ENCODE results near the gene PTRH1. TPM values are rescaled to one million over a fixed set of nuclear protein-coding genes. Genes with fewer than 3 reads are reported as not detected.

Gene PTRH1, protein sequence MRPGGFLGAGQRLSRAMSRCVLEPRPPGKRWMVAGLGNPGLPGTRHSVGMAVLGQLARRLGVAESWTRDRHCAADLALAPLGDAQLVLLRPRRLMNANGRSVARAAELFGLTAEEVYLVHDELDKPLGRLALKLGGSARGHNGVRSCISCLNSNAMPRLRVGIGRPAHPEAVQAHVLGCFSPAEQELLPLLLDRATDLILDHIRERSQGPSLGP
- polyA plus RNA-seq (2013, experiment 1 of 2) = 4.0 TPM
- 3.8 TPM for polyA plus RNA-seq (2013, experiment 2 of 2)

DNA sequence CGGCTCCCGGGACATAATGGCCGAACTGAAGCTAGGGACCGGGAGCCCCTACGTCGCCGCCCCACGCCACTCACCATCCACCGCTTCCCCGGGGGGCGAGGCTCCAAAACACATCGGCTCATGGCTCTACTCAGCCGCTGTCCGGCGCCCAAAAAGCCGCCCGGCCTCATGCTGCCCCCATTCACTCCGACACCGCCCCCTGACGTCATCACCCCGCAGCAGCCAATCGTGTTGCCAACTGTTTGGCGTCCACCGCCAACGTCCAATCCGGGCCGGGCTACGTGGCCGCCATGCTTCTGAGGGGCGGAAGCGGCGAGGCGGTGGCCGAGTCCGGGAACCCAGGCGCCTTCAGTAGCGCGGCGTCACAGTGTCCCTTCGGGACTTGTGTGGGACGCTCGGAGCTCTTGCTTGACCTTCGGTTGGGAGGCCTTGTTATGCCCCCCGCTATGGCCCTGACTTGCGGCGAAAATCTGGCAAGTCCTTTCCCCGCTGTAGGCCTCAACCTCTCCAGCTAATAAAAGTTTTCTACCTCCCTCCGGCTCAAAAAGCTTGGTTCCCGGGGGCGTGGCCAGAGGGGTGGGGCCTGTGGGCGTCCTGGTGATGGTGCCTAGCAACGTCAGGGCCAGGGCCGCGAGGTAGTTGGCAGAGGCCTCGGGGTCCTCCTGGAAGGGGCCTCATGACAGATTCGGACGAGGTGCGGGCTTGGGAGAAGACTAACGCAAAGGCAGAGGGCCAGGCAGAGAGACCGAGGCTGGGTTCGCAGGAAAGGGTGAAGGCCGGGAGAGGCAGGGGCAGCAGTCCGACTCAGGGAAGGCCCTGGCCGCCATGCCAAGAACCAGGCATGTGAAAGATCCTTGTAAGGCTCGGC is at the start of gene PTRH1, which contains the start of gene TTC16:
Gene PTRH1, minus strand, starts transcription at position 194 of the 868 bp plus-strand sequence. Its CDS starts 24 bp downstream, at position 170.
Gene TTC16, plus strand, starts transcription at position 610 of the 868 bp plus-strand sequence. Its CDS starts 67 bp downstream, at position 677.
- Histone ChIP-seq H3K36me3 (replicated peaks in 1 of 2; ENCODE audit: control insufficient read depth in 2 of 2, insufficient read depth in 2 of 2, low read length in 2 of 2) (no peaks in the 10 kb centered on the region), H2AFZ (ENCODE audit: low read length) (peak within 1 kb of the TSS; percentile 95), H2BK5ac (ENCODE audit: low read length) (no peak within 1 kb of the TSS), H3K79me1 (ENCODE audit: low read depth, low read length) (peaks cover 4% of the 10 kb centered on the region), H2BK120ac (ENCODE audit: low read depth, low read length) (no peak within 1 kb of the TSS), H2BK12ac (ENCODE audit: low read length) (no peak within 1 kb of the TSS), H4K8ac (ENCODE audit: low read depth, low read length) (no peak within 1 kb of the TSS), H3K14ac (ENCODE audit: low read length) (peak within 1 kb of the TSS; percentile 56), H2BK15ac (ENCODE audit: low read length) (peak within 1 kb of the TSS; percentile 20), H3K4ac (ENCODE audit: low read length) (no peak within 1 kb of the TSS), H3K9me3 (replicated peaks in 1 of 2; ENCODE audit: control insufficient read depth in 2 of 2, insufficient read depth in 1 of 2, low read depth in 1 of 2, low read length in 2 of 2) (no peaks in the 10 kb centered on the region), H3K23ac (ENCODE audit: low read depth, low read length, poor library complexity) (peak within 1 kb of the TSS; percentile 75), H3K4me2 (ENCODE audit: insufficient read depth, low read length, poor library complexity, severe bottlenecking) (peak within 1 kb of the TSS; percentile 93), H3K27ac (replicated peaks; ENCODE audit: low read length) (no peak within 1 kb of the TSS), H3K4me1 (ENCODE audit: control insufficient read depth in 2 of 2, insufficient read depth in 1 of 2, low read depth in 1 of 2, low read length in 2 of 2) (peaks cover 6 to 28% of the 10 kb centered on the region in 2 donors), H3K18ac (ENCODE audit: low read length) (peak within 1 kb of the TSS; percentile 85), H3K9ac (ENCODE audit: low read depth, low read length, poor library complexity) (peak within 1 kb of the TSS; percentile 83), H3K4me3 (ENCODE audit: low read length in 2 of 2) (peak within 1 kb of the TSS; percentile 69 to 85), H3K27me3 (ENCODE audit: control insufficient read depth in 3 of 3, insufficient read depth in 3 of 3, low read depth in 1 of 3, low read length in 3 of 3) (peaks cover 0 to 10% (median 0%) of the 10 kb centered on the region in 3 experiments), H2AK5ac (ENCODE audit: low read depth, low read length) (peak within 1 kb of the TSS; percentile 90), H4K91ac (ENCODE audit: low read depth, low read length, poor library complexity) (no peak within 1 kb of the TSS)
- no CpG with 5 or more reads among the region's 65 CpGs for WGBS, 2 donors (ENCODE audit: extremely low coverage in 2 of 2, insufficient read length in 2 of 2, insufficient replicate concordance in 1 of 2)
- peak; percentile 95 for DNase-seq (ENCODE audit: low spot score)

DNA sequence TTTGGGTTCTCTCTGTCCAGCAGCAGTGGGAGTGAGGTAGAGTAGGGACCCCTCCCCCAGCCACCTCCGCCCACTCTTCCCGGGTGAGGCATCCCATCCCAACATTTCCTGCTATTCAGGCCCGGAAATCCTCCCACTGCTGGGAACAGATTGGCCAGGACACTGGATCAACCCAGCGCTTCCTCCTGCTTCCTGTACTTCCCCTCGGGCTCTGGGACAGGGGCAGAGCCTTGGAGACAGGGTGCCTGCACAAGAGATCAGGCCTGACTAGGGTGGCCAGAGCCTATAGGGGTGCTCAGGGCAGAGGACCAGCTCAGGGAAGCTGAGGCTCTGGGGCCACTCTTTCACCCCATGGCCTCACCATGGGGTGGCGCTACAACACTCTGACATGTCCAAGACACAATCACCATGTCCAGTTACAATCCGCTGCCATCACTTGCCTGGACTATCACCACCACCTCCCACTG is 48.5 kb upstream of the PTRH1 start:
- Histone ChIP-seq H3K4me1 (ENCODE audit: control insufficient read depth in 2 of 2, insufficient read depth in 1 of 2, low read depth in 1 of 2, low read length in 2 of 2) (peaks cover 18 to 19% of the 10 kb centered on the region in 2 donors), H4K91ac (ENCODE audit: low read depth, low read length, poor library complexity) (no peak overlapping the region), H3K27ac (replicated peaks; ENCODE audit: low read length) (no peak overlapping the region), H3K4me2 (ENCODE audit: insufficient read depth, low read length, poor library complexity, severe bottlenecking) (no peak overlapping the region), H3K9ac (ENCODE audit: low read depth, low read length, poor library complexity) (no peak overlapping the region), H3K27me3 (ENCODE audit: control insufficient read depth in 3 of 3, insufficient read depth in 3 of 3, low read depth in 1 of 3, low read length in 3 of 3) (peaks cover 0 to 23% (median 0%) of the 10 kb centered on the region in 3 experiments), H3K4ac (ENCODE audit: low read length) (no peak overlapping the region), H3K18ac (ENCODE audit: low read length) (peak overlapping the region; percentile 31), H2AK5ac (ENCODE audit: low read depth, low read length) (no peak overlapping the region), H2BK5ac (ENCODE audit: low read length) (no peak overlapping the region), H3K79me1 (ENCODE audit: low read depth, low read length) (no peaks in the 10 kb centered on the region), H3K4me3 (ENCODE audit: low read length in 2 of 2) (no peak overlapping the region), H2BK120ac (ENCODE audit: low read depth, low read length) (no peak overlapping the region), H4K8ac (ENCODE audit: low read depth, low read length) (no peak overlapping the region), H3K23ac (ENCODE audit: low read depth, low read length, poor library complexity) (no peak overlapping the region), H3K14ac (ENCODE audit: low read length) (no peak overlapping the region), H2BK12ac (ENCODE audit: low read length) (no peak overlapping the region), H3K36me3 (replicated peaks in 1 of 2; ENCODE audit: control insufficient read depth in 2 of 2, insufficient read depth in 2 of 2, low read length in 2 of 2) (no peaks in the 10 kb centered on the region), H3K9me3 (replicated peaks in 1 of 2; ENCODE audit: control insufficient read depth in 2 of 2, insufficient read depth in 1 of 2, low read depth in 1 of 2, low read length in 2 of 2) (no peaks in the 10 kb centered on the region), H2BK15ac (ENCODE audit: low read length) (peak overlapping the region; percentile 41), H2AFZ (ENCODE audit: low read length) (no peak overlapping the region)
- DNase-seq (ENCODE audit: low spot score) = peak; percentile 35
- WGBS, 2 donors (ENCODE audit: extremely low coverage in 2 of 2, insufficient read length in 2 of 2, insufficient replicate concordance in 1 of 2) = no CpG with 5 or more reads among the region's 7 CpGs

DNA sequence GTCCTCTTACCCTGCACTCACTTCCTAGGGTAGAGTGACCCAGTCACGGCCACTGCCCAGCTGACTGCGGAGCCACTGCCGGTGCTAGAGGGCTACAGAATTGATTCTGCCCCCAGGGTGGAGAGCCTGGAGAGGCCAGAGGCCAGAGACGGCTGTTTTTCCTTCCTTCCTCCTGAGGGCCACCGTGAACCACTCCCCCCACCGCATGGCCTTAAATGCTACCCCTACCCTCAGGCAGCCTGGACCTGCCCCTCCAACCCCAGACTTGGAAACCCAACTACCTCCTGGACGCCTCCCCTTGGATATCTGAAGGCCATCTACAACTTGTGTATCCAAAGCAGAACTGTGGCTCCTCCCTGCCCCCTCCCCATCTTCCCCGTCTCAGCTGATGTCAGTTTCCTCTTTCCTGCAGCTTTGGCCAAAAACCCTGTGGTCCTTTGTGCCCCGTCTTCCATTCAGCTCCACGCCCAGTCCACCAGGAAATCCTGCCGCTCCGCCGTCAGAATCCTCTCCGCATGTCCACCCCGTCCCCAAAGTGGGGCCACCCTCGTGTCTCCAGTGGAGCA is 46.7 kb upstream of the PTRH1 start:
- H3K9ac ChIP-seq (ENCODE audit: low read depth, low read length, poor library complexity) = no peak overlapping the region
- no peak overlapping the region for H3K27ac ChIP-seq (replicated peaks; ENCODE audit: low read length)
- H3K18ac ChIP-seq (ENCODE audit: low read length) = peak overlapping the region; percentile 87
- peak overlapping the region; percentile 57 for H2BK5ac ChIP-seq (ENCODE audit: low read length)
- H3K36me3 ChIP-seq (replicated peaks in 1 of 2; ENCODE audit: control insufficient read depth in 2 of 2, insufficient read depth in 2 of 2, low read length in 2 of 2) = no peaks in the 10 kb centered on the region
- H2BK12ac ChIP-seq (ENCODE audit: low read length) = no peak overlapping the region
- no peak overlapping the region for H2BK120ac ChIP-seq (ENCODE audit: low read depth, low read length)
- no CpG with 5 or more reads among the region's 16 CpGs for WGBS, 2 donors (ENCODE audit: extremely low coverage in 2 of 2, insufficient read length in 2 of 2, insufficient replicate concordance in 1 of 2)
- no peak overlapping the region for H3K4me2 ChIP-seq (ENCODE audit: insufficient read depth, low read length, poor library complexity, severe bottlenecking)
- peak overlapping the region; percentile 71 for H3K14ac ChIP-seq (ENCODE audit: low read length)
- no peak overlapping the region for H3K4me3 ChIP-seq (ENCODE audit: low read length in 2 of 2)
- peaks cover 0 to 31% (median 0%) of the 10 kb centered on the region in 3 experiments for H3K27me3 ChIP-seq (ENCODE audit: control insufficient read depth in 3 of 3, insufficient read depth in 3 of 3, low read depth in 1 of 3, low read length in 3 of 3)
- H3K4me1 ChIP-seq (ENCODE audit: control insufficient read depth in 2 of 2, insufficient read depth in 1 of 2, low read depth in 1 of 2, low read length in 2 of 2) = peaks cover 7 to 15% of the 10 kb centered on the region in 2 donors
- peak overlapping the region; percentile 26 for H2AFZ ChIP-seq (ENCODE audit: low read length)
- no peak overlapping the region for H3K4ac ChIP-seq (ENCODE audit: low read length)
- peak overlapping the region; percentile 91 for H2BK15ac ChIP-seq (ENCODE audit: low read length)
- no peaks in the 10 kb centered on the region for H3K79me1 ChIP-seq (ENCODE audit: low read depth, low read length)
- H4K8ac ChIP-seq (ENCODE audit: low read depth, low read length) = no peak overlapping the region
- no peak for DNase-seq (ENCODE audit: low spot score)
- H3K23ac ChIP-seq (ENCODE audit: low read depth, low read length, poor library complexity) = no peak overlapping the region
- no peaks in the 10 kb centered on the region for H3K9me3 ChIP-seq (replicated peaks in 1 of 2; ENCODE audit: control insufficient read depth in 2 of 2, insufficient read depth in 1 of 2, low read depth in 1 of 2, low read length in 2 of 2)
- peak overlapping the region; percentile 83 for H2AK5ac ChIP-seq (ENCODE audit: low read depth, low read length)
- no peak overlapping the region for H4K91ac ChIP-seq (ENCODE audit: low read depth, low read length, poor library complexity)

Measured in neuronal stem cell (in vitro differentiated cells).